Measurements from ENCODE around the gene MAP1LC3B.

MAP1LC3B gene

DNA sequence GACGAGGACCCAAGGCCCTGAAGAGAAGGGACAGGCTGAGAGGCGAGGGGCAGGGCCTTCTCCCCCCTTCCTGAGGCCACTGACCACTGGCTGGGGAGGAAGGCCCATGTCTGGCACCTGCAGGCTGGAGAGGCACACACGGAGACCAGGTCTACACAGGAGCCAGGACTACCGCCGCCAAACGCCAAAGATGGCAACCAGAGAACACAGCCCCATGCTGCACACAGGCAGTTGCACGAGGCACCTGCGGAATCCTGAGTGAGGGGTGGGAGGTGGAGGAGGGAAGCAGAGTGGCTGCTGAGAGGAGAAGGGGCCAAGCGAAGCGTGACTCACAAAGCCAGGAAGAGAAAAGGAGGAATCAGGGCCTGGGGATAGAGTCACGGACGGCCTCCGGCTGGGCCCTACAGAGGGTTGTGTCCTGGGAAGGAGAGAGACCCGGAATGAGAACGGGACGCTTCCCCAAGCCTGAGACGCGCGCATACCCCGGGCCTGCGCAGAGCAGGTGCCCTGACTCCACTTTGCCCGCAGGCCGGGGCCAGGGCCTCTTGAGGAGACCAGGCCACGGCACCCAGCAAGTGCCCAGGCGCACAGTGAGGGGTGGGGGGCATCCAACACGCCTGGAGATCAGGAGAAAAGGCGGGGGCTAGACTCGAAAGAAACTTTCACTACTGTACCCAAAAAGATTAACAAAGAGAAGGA, 46.3 kb upstream of the MAP1LC3B start:
- Histone ChIP-seq H3K27ac (ENCODE audit: low read length) (no peak overlapping the region), H3K4me1 (ENCODE audit: low read length) (no peaks in the 10 kb centered on the region), H3K4me2 (ENCODE audit: low read depth, low read length) (no peak overlapping the region), H3K27me3 (replicated peaks; ENCODE audit: insufficient read depth, low read length) (no peaks in the 10 kb centered on the region), H3K4me3 (ENCODE audit: low read length) (no peak overlapping the region), H3K79me2 (ENCODE audit: low read length) (no peaks in the 10 kb centered on the region), H2AFZ (ENCODE audit: low read length) (no peak overlapping the region), H4K20me1 (ENCODE audit: insufficient read depth, low read length) (no peaks in the 10 kb centered on the region), H3K9ac (ENCODE audit: low read length) (no peak overlapping the region), H3F3A (ENCODE audit: insufficient read depth, low read length) (no peaks in the 10 kb centered on the region), H3K36me3 (replicated peaks; ENCODE audit: insufficient read depth, low read length) (no peaks in the 10 kb centered on the region), H3K9me2 (replicated peaks; ENCODE audit: insufficient read depth, low read length) (no peaks in the 10 kb centered on the region), H3K9me3 (replicated peaks; ENCODE audit: insufficient read depth, low read length) (no peaks in the 10 kb centered on the region)
- TF ChIP-seq, protein P1, sequence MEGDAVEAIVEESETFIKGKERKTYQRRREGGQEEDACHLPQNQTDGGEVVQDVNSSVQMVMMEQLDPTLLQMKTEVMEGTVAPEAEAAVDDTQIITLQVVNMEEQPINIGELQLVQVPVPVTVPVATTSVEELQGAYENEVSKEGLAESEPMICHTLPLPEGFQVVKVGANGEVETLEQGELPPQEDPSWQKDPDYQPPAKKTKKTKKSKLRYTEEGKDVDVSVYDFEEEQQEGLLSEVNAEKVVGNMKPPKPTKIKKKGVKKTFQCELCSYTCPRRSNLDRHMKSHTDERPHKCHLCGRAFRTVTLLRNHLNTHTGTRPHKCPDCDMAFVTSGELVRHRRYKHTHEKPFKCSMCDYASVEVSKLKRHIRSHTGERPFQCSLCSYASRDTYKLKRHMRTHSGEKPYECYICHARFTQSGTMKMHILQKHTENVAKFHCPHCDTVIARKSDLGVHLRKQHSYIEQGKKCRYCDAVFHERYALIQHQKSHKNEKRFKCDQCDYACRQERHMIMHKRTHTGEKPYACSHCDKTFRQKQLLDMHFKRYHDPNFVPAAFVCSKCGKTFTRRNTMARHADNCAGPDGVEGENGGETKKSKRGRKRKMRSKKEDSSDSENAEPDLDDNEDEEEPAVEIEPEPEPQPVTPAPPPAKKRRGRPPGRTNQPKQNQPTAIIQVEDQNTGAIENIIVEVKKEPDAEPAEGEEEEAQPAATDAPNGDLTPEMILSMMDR (IDR thresholded peaks at IDR 0.05; ENCODE audit: low read length) = no peak
- TF ChIP-seq EZH2phosphoT487 (IDR thresholded peaks at IDR 0.05; ENCODE audit: low read length) (no peak), EZH2 (optimal IDR thresholded peaks at IDR 0.05; ENCODE audit: low read depth, low read length) (no peak)
- no peak for DNase-seq

DNA sequence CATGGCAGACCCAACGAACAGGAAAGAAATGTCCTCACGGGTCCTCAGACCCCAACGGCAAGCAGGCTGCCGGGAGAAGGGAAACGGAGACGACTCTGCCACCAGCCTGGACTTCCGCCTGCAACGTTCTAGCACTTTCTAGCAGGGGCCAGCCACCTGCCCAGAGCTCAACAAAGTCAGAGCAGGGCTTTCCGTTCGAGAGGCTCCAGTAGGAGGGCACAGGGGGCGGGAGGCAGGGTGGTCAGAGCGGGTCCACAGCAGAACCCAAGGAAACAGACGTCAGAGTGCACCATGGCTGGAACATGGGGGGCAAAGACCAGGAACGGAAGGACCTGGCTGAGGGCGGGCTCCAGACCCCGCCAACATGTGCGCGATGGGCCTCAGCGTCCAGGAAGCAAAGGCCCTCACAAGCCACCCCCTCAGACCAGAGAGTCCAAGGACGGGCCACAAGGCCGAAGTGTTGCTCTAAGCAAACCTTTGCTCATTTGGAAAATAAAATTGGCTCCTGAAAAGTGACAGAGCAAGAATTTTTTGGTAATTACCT, 45.5 kb upstream of the MAP1LC3B start:
- H3K4me3 ChIP-seq (ENCODE audit: low read length) = no peak overlapping the region
- no peak overlapping the region for H3K4me2 ChIP-seq (ENCODE audit: low read depth, low read length)
- H3K36me3 ChIP-seq (replicated peaks; ENCODE audit: insufficient read depth, low read length) = no peaks in the 10 kb centered on the region
- H3K27ac ChIP-seq (ENCODE audit: low read length) = no peak overlapping the region
- H3F3A ChIP-seq (ENCODE audit: insufficient read depth, low read length) = no peaks in the 10 kb centered on the region
- H3K9me3 ChIP-seq (replicated peaks; ENCODE audit: insufficient read depth, low read length) = no peaks in the 10 kb centered on the region
- TF ChIP-seq EZH2phosphoT487 (IDR thresholded peaks at IDR 0.05; ENCODE audit: low read length) (no peak), EZH2 (optimal IDR thresholded peaks at IDR 0.05; ENCODE audit: low read depth, low read length) (no peak)
- TF ChIP-seq, protein P1 (IDR thresholded peaks at IDR 0.05; ENCODE audit: low read length) = no peak
- H4K20me1 ChIP-seq (ENCODE audit: insufficient read depth, low read length) = no peaks in the 10 kb centered on the region
- no peaks in the 10 kb centered on the region for H3K4me1 ChIP-seq (ENCODE audit: low read length)
- H3K9me2 ChIP-seq (replicated peaks; ENCODE audit: insufficient read depth, low read length) = no peaks in the 10 kb centered on the region
- H3K79me2 ChIP-seq (ENCODE audit: low read length) = no peaks in the 10 kb centered on the region
- H3K27me3 ChIP-seq (replicated peaks; ENCODE audit: insufficient read depth, low read length) = no peaks in the 10 kb centered on the region
- no peak overlapping the region for H2AFZ ChIP-seq (ENCODE audit: low read length)
- no peak overlapping the region for H3K9ac ChIP-seq (ENCODE audit: low read length)
- DNase-seq = no peak

DNA sequence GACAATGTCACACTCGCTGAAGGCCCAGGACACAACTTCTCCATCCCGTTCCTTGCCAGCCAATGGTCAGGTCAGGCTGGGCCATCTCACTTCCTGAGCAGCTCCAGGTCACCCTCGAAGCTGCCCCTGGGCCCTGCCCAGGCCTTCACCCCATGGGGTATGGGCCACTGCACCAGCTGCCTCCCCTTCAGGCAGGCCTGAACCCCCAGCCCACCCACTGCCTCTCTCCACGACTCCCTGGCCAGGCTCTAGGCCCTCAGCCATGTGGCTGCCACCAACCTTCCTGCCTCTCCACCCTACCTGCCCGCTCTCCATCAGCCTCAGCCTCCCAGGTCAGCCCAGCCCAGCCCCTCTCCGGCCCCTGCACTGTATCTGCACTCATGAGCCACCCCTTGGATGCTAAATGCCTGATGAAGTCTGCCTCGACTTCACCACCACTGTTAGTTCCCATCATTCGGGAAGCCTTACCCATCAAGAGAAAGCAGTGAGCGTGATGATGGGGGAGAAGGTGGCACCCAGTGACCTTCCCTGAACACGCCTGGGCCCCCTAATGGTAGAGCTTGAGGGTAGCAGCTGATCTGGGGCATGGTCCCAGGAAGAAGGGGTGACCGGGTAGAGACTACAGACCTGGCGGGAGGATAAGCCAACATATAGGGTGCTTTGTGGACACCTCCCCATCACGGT, 44.1 kb upstream of the MAP1LC3B start:
- Histone ChIP-seq H3K4me2 (ENCODE audit: low read depth, low read length) (no peak overlapping the region), H3K27me3 (replicated peaks; ENCODE audit: insufficient read depth, low read length) (no peaks in the 10 kb centered on the region), H3K9me2 (replicated peaks; ENCODE audit: insufficient read depth, low read length) (no peaks in the 10 kb centered on the region), H3K4me3 (ENCODE audit: low read length) (no peak overlapping the region), H3F3A (ENCODE audit: insufficient read depth, low read length) (no peaks in the 10 kb centered on the region), H3K4me1 (ENCODE audit: low read length) (no peaks in the 10 kb centered on the region), H3K27ac (ENCODE audit: low read length) (no peak overlapping the region), H4K20me1 (ENCODE audit: insufficient read depth, low read length) (no peaks in the 10 kb centered on the region), H3K36me3 (replicated peaks; ENCODE audit: insufficient read depth, low read length) (no peaks in the 10 kb centered on the region), H3K9me3 (replicated peaks; ENCODE audit: insufficient read depth, low read length) (no peaks in the 10 kb centered on the region), H2AFZ (ENCODE audit: low read length) (no peak overlapping the region), H3K79me2 (ENCODE audit: low read length) (no peaks in the 10 kb centered on the region), H3K9ac (ENCODE audit: low read length) (no peak overlapping the region)
- no peak for DNase-seq
- TF ChIP-seq EZH2phosphoT487 (IDR thresholded peaks at IDR 0.05; ENCODE audit: low read length) (no peak), EZH2 (optimal IDR thresholded peaks at IDR 0.05; ENCODE audit: low read depth, low read length) (no peak)
- TF ChIP-seq, protein P1 (IDR thresholded peaks at IDR 0.05; ENCODE audit: low read length) = no peak

Measured in MM.1S (cell line).